Keratinocyte (primary cell): ENCODE results near the gene DCLRE1C. TPM values are rescaled to one million over a fixed set of nuclear protein-coding genes. Genes with fewer than 3 reads are reported as not detected.

Source experiments
- DNase-seq: peaks from one replicate; pipeline ENCODE4 v3.0.0-alpha.2; 2011; ENCODE audit warnings: low read depth, missing footprints, low spot score
- FAIRE-seq: peaks from 2 replicates; lab custom pipeline; 2011; peaks lifted over from hg19 to GRCh38; lab: Jason Lieb, UNC
- H2AFZ ChIP-seq: 2 replicates; pipeline ENCODE4 v1.6.0; 2012; ENCODE audit warnings: low read length, control low read depth, inconsistent platforms; ENCODE audit not compliant: control insufficient read depth
- H3K27ac ChIP-seq: 2 replicates; pipeline ENCODE4 v1.5.1; 2011; ENCODE audit warnings: low read length; ENCODE audit not compliant: control insufficient read depth, insufficient read depth
- H3K27me3 ChIP-seq: 3 replicates; pipeline ENCODE4 v1.6.0; 2011; ENCODE audit warnings: low read length; ENCODE audit not compliant: control insufficient read depth, insufficient read depth; ENCODE audit errors: extremely low read depth
- H3K36me3 ChIP-seq, 2 experiments: 2 replicates in 1 of 2; 3 replicates in 1 of 2; pipeline ENCODE4 v1.5.1; 2011; ENCODE audit warnings: low read length in 2 of 2, mild to moderate bottlenecking in 1 of 2; ENCODE audit not compliant: control insufficient read depth in 2 of 2, insufficient read depth in 2 of 2; ENCODE audit errors: extremely low read depth in 1 of 2
- H3K4me1 ChIP-seq: 3 replicates; pipeline ENCODE4 v1.5.1; 2011; ENCODE audit warnings: low read length; ENCODE audit not compliant: control insufficient read depth, insufficient read depth; ENCODE audit errors: extremely low read depth
- H3K4me2 ChIP-seq: 3 replicates; pipeline ENCODE4 v1.6.0; 2011; ENCODE audit warnings: low read depth, low read length; ENCODE audit not compliant: control insufficient read depth, insufficient read depth; ENCODE audit errors: extremely low read depth
- H3K4me3 ChIP-seq, 3 experiments: fragments of 200-600 bp in 1 of 3; sonication (generic) in 1 of 3; 2 replicates in 2 of 3; 3 replicates in 1 of 3; pipeline ENCODE4 v1.5.1; 2011 to 2016; ENCODE audit warnings: low read length in 3 of 3, mild to moderate bottlenecking in 3 of 3, control low read depth in 2 of 3, inconsistent platforms in 1 of 3, low read depth in 1 of 3, mixed read lengths in 1 of 3, mixed run types in 1 of 3, moderate library complexity in 1 of 3; ENCODE audit not compliant: control insufficient read depth in 2 of 3, insufficient read depth in 2 of 3; ENCODE audit errors: extremely low read depth in 1 of 3
- H3K79me2 ChIP-seq: 2 replicates; pipeline ENCODE4 v1.6.0; 2012; ENCODE audit warnings: low read length; ENCODE audit not compliant: control insufficient read depth, insufficient read depth
- H3K9ac ChIP-seq: 3 replicates; pipeline ENCODE4 v1.6.0; 2011; ENCODE audit warnings: low read length; ENCODE audit not compliant: control insufficient read depth, insufficient read depth; ENCODE audit errors: extremely low read depth
- H3K9me1 ChIP-seq: 3 replicates; pipeline ENCODE4 v1.6.0; 2011; ENCODE audit warnings: low read length; ENCODE audit not compliant: control insufficient read depth, insufficient read depth; ENCODE audit errors: extremely low read depth
- H3K9me3 ChIP-seq: 2 replicates; pipeline ENCODE4 v1.5.1; 2012; ENCODE audit warnings: low read depth, low read length; ENCODE audit not compliant: control insufficient read depth
- H4K20me1 ChIP-seq: 3 replicates; pipeline ENCODE4 v1.6.0; 2011; ENCODE audit warnings: low read length; ENCODE audit not compliant: control insufficient read depth, insufficient read depth; ENCODE audit errors: extremely low read depth
- EZH2 ChIP-seq: IDR thresholded peaks from one replicate; pipeline ENCODE4 v1.6.1; 2012; ENCODE audit warnings: inconsistent platforms, mild to moderate bottlenecking, low read length, moderate library complexity
- dilution Hi-C: fragments of 300-500 bp; cut with MboI; formaldehyde crosslinking; loops from one replicate; pipeline ENCODE4 v1.7.0; 2020; ENCODE audit warnings: low sequenced_read_pairs; ENCODE audit not compliant: extremely low pct_ligation_motif_present
- polyA plus RNA-seq, 5 experiments: library from polyadenylated mRNA; depleted of rRNA in 3 of 5; stranded (reverse) in 3 of 5; stranded (forward) in 1 of 5; unstranded in 1 of 5; fragments of >200 nt; gene quantifications; 1 replicate in 1 of 5; 2 replicates in 3 of 5; 3 replicates in 1 of 5; pipeline versions ENCODE4 v1.2.1 to v1.2.3, GENCODE V29; 2011 to 2012; ENCODE audit warnings: missing spikeins in 2 of 5, low read depth in 1 of 5, low replicate concordance in 1 of 5
- TF ChIP-seq, protein P1 (sequence below), 3 experiments: IDR thresholded peaks in 1 of 3; conservative IDR thresholded peaks in 1 of 3; optimal IDR thresholded peaks in 1 of 3; 2 replicates in 2 of 3; 3 replicates in 1 of 3; pipeline versions ENCODE3 to v1.5.1; 2011; ENCODE audit warnings: low read length in 3 of 3, mild to moderate bottlenecking in 3 of 3, moderate library complexity in 2 of 3, control low read depth in 1 of 3, inconsistent platforms in 1 of 3; ENCODE audit not compliant: insufficient read depth in 2 of 3; ENCODE audit errors: extremely low read depth in 1 of 3

Gene DCLRE1C
- polyA plus RNA-seq, 1 donor (not counting 4 experiments of a cell fraction or from before 2014, with no cell fraction given) = 9.1 TPM

- no peaks in the 10 kb centered on the region for H3K9me3 ChIP-seq
- no peaks in the 10 kb centered on the region for H3K27me3 ChIP-seq
- no peaks in the 10 kb centered on the region for H3K9me1 ChIP-seq
- no peak overlapping the region for H3K4me3 ChIP-seq
- FAIRE-seq = no peak
- H2AFZ ChIP-seq = no peak overlapping the region
- no peak overlapping the region for H3K27ac ChIP-seq
- H3K36me3 ChIP-seq = peaks cover 16 to 19% of the 10 kb centered on the region in 2 experiments
- dilution Hi-C loops = no loop called here
- H3K79me2 ChIP-seq = no peaks in the 10 kb centered on the region
- DNase-seq = no peak
- H3K4me2 ChIP-seq = no peak overlapping the region
- TF ChIP-seq EZH2 = no peak
- TF ChIP-seq, protein P1, sequence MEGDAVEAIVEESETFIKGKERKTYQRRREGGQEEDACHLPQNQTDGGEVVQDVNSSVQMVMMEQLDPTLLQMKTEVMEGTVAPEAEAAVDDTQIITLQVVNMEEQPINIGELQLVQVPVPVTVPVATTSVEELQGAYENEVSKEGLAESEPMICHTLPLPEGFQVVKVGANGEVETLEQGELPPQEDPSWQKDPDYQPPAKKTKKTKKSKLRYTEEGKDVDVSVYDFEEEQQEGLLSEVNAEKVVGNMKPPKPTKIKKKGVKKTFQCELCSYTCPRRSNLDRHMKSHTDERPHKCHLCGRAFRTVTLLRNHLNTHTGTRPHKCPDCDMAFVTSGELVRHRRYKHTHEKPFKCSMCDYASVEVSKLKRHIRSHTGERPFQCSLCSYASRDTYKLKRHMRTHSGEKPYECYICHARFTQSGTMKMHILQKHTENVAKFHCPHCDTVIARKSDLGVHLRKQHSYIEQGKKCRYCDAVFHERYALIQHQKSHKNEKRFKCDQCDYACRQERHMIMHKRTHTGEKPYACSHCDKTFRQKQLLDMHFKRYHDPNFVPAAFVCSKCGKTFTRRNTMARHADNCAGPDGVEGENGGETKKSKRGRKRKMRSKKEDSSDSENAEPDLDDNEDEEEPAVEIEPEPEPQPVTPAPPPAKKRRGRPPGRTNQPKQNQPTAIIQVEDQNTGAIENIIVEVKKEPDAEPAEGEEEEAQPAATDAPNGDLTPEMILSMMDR (optimal IDR thresholded peaks at IDR 0.05 in 1 of 3, IDR thresholded peaks at IDR 0.05 in 1 of 3, conservative IDR thresholded peaks at IDR 0.05 in 1 of 3; ENCODE audit: extremely low read depth in 1 of 3, insufficient read depth in 2 of 3, low read length in 3 of 3) = no peak
- no peaks in the 10 kb centered on the region for H4K20me1 ChIP-seq
- no peak overlapping the region for H3K9ac ChIP-seq
- H3K4me1 ChIP-seq = no peaks in the 10 kb centered on the region
Measured at GRCh38 chr10:14924013-14924412, 29.9 kb downstream of the DCLRE1C start.

DNA sequence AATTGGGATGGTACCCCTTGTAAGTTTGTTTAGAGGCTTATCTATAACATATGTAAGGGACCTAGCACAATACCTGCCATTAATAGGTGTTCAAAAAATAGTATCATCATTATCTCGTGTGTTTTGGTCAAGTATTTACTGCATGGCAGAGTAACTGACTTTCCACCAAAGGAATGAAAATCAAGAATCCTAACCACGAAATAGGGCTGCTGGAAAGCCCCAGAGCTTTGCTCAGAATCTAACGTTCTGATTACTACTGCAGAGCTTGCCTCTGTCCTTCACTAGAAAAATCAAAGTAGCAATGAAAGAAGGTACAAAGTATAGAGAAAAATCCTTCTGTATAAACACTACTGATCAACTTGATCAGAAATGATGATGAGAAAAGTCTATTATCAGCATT, 34.9 kb downstream of the DCLRE1C start:
- no peaks in the 10 kb centered on the region for H3K9me1 ChIP-seq
- dilution Hi-C loops = no loop called here

More for the DNA sequence above, 34.9 kb downstream of the DCLRE1C start:
- Histone ChIP-seq H3K27me3 (no peaks in the 10 kb centered on the region), H2AFZ (no peak overlapping the region), H3K9ac (no peak overlapping the region), H3K79me2 (no peaks in the 10 kb centered on the region), H3K4me3 (no peak overlapping the region), H3K4me1 (no peaks in the 10 kb centered on the region), H3K9me3 (no peaks in the 10 kb centered on the region), H3K4me2 (no peak overlapping the region), H4K20me1 (no peaks in the 10 kb centered on the region), H3K27ac (no peak overlapping the region), H3K36me3 (peaks cover 6 to 18% of the 10 kb centered on the region in 2 experiments)
- DNase-seq (no peak), FAIRE-seq (no peak)
- TF ChIP-seq EZH2 = no peak
- TF ChIP-seq, protein P1 (optimal IDR thresholded peaks at IDR 0.05 in 1 of 3, IDR thresholded peaks at IDR 0.05 in 1 of 3, conservative IDR thresholded peaks at IDR 0.05 in 1 of 3; ENCODE audit: extremely low read depth in 1 of 3, insufficient read depth in 2 of 3, low read length in 3 of 3) = no peak
